Mesodermal cell (in vitro differentiated cells): ENCODE measurements around the gene OXNAD1.

ENCODE experiments used
- H3K27ac ChIP-seq: 2 replicates; pipeline ENCODE4 v1.7.0; 2013; ENCODE audit warnings: mild to moderate bottlenecking, low read depth, low read length, moderate library complexity; ENCODE audit not compliant: severe bottlenecking
- H3K36me3 ChIP-seq: 2 replicates; pipeline ENCODE4 v1.7.1; 2013; ENCODE audit warnings: mild to moderate bottlenecking, low read length, moderate library complexity; ENCODE audit not compliant: control insufficient read depth, insufficient read depth
- H3K4me1 ChIP-seq: one replicate; pipeline ENCODE4 v1.7.1; 2013; ENCODE audit warnings: mild to moderate bottlenecking, low read length; ENCODE audit not compliant: insufficient read depth, control insufficient read depth, poor library complexity, severe bottlenecking
- H3K4me3 ChIP-seq: 2 replicates; pipeline ENCODE4 v1.7.0; 2013; ENCODE audit warnings: low read length, control low read depth, mild to moderate bottlenecking; ENCODE audit not compliant: insufficient read depth, poor library complexity, severe bottlenecking; ENCODE audit errors: extremely low read depth
- H3K9me3 ChIP-seq: 2 replicates; pipeline ENCODE4 v1.7.1; 2013; ENCODE audit warnings: mild to moderate bottlenecking, low read length, moderate library complexity; ENCODE audit not compliant: control insufficient read depth
- WGBS, 2 experiments: methylation state at CpG; one replicate each; pipeline ENCODE4 v1.1.5; 2013; ENCODE audit warnings: missing lambda C conversion rate in 2 of 2; ENCODE audit not compliant: insufficient coverage in 2 of 2; 5-methylcytosine and 5-hydroxymethylcytosine counted together

The OXNAD1 gene

DNA sequence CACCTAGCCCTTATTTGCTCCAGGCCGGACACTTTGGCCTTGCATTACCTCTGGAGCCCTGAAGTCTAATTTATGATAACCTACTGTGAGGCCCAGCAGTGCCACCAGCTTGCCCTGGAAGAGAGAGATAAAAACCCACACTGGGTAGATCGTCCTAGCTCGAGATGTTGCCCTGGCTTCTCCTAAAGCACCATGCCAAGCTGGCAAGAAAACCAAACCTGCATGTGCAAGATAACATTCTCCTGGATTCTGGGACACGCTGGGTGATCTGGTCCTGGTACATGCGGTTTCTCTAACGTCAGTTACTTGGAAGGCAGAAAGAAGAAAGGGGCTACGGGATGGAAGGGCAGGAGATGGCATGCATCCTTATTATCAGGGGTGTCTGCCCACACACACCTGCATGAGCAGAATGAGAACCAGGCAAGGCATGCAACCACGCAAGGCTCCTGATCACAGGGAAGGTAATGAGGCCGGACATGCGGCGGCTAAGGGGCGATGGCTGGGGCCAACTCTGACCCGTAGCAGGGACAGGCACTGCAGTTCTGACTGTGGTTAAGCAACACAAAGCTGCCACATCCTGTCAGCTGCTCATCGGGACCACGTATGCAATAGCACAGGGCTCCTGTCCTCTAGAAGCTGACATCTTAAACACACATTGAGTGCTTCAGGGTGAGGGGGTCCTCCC, 73.0 kb downstream of the OXNAD1 start:
- 94 to 97% methylated on average over 15 of the region's 15 CpGs for WGBS, 2 experiments

GRCh38 chr3:16338999-16339398, 74.0 kb downstream of the OXNAD1 start:
- H3K9me3 ChIP-seq, result peaks cover 7% of the 10 kb centered on the region
- H3K27ac ChIP-seq, result no peak overlapping the region

More for the DNA sequence above, 73.0 kb downstream of the OXNAD1 start:
- peaks cover 16% of the 10 kb centered on the region for H3K4me1 ChIP-seq
- peaks cover 7% of the 10 kb centered on the region for H3K9me3 ChIP-seq
- no peak overlapping the region for H3K27ac ChIP-seq
- no peak overlapping the region for H3K4me3 ChIP-seq
- peaks cover 19% of the 10 kb centered on the region for H3K36me3 ChIP-seq

GRCh38 chr3:16343101-16343500, 78.1 kb downstream of the OXNAD1 start:
- no peak overlapping the region for H3K4me3 ChIP-seq
- H3K9me3 ChIP-seq, result no peaks in the 10 kb centered on the region
- H3K36me3 ChIP-seq, result peaks cover 10% of the 10 kb centered on the region
- H3K4me1 ChIP-seq, result peaks cover 15% of the 10 kb centered on the region
- WGBS, 2 experiments, result 100% methylated on average over 1 of the region's 1 CpG; no CpG with 5 or more reads in 1 of the 2 experiments
- no peak overlapping the region for H3K27ac ChIP-seq

More at GRCh38 chr3:16338999-16339398, 74.0 kb downstream of the OXNAD1 start:
- peaks cover 16% of the 10 kb centered on the region for H3K4me1 ChIP-seq
- no peak overlapping the region for H3K4me3 ChIP-seq
- peaks cover 16% of the 10 kb centered on the region for H3K36me3 ChIP-seq
- 67% methylated on average over 1 of the region's 1 CpG; no CpG with 5 or more reads in 1 of the 2 experiments for WGBS, 2 experiments

- 91 to 92% methylated on average over 4 to 5 of the region's 7 CpGs for WGBS, 2 experiments
- no peak overlapping the region for H3K27ac ChIP-seq
- no peaks in the 10 kb centered on the region for H3K9me3 ChIP-seq
- no peaks in the 10 kb centered on the region for H3K4me1 ChIP-seq
- H3K36me3 ChIP-seq, result peaks cover 32% of the 10 kb centered on the region
- no peak overlapping the region for H3K4me3 ChIP-seq
These were observed 81.5 kb downstream of the OXNAD1 start for GRCh38 chr3:16346413-16347081.

DNA sequence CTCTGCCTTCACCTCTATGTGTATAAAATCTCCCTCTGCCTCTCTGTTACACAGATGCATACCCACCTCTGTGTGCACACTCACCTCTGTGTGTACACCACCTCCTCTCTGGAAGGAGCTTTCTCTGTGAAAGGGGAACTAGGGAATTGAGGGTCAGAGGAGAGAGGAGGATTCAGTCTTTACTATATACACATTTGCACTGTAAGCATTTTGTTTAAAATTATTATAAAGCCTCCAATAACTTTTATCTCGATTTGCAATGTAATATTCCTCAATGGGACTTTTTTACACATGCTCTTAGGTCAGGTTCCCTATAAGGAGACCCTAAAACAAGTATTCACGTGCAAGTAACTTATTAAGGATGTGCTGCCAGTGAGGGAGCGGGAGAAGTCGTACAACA, 82.5 kb downstream of the OXNAD1 start:
- H3K9me3 ChIP-seq, result no peaks in the 10 kb centered on the region

GRCh38 chr3:16349986-16350596, 85.1 kb downstream of the OXNAD1 start:
- WGBS, 2 experiments, result no CpG with 5 or more reads among the region's 2 CpGs
- H3K4me1 ChIP-seq, result no peaks in the 10 kb centered on the region
- no peak overlapping the region for H3K27ac ChIP-seq
- H3K4me3 ChIP-seq, result no peak overlapping the region
- H3K36me3 ChIP-seq, result peaks cover 40% of the 10 kb centered on the region
- no peaks in the 10 kb centered on the region for H3K9me3 ChIP-seq

More for the DNA sequence above, 82.5 kb downstream of the OXNAD1 start:
- Histone ChIP-seq H3K36me3 (peaks cover 32% of the 10 kb centered on the region), H3K27ac (no peak overlapping the region), H3K4me1 (no peaks in the 10 kb centered on the region), H3K4me3 (no peak overlapping the region)
- WGBS, 2 experiments, result 100% methylated on average over 3 of the region's 4 CpGs

GRCh38 chr3:16350597-16351318, 85.7 kb downstream of the OXNAD1 start:
- H3K27ac ChIP-seq, result no peak overlapping the region
- H3K36me3 ChIP-seq, result peaks cover 41% of the 10 kb centered on the region
- no peak overlapping the region for H3K4me3 ChIP-seq
- 94 to 100% methylated on average over 5 of the region's 5 CpGs for WGBS, 2 experiments
- no peaks in the 10 kb centered on the region for H3K4me1 ChIP-seq
- H3K9me3 ChIP-seq, result no peaks in the 10 kb centered on the region

- Histone ChIP-seq H3K9me3 (no peaks in the 10 kb centered on the region), H3K4me3 (no peak overlapping the region), H3K4me1 (peaks cover under 1% of the 10 kb centered on the region), H3K27ac (no peak overlapping the region), H3K36me3 (peaks cover 45% of the 10 kb centered on the region)
- WGBS, 2 experiments, result no CpG with 5 or more reads among the region's 2 CpGs
These were observed 87.4 kb downstream of the OXNAD1 start for GRCh38 chr3:16352428-16352827.

GRCh38 chr3:16354291-16354690, 89.3 kb downstream of the OXNAD1 start:
- H3K4me3 ChIP-seq, result no peak overlapping the region
- H3K9me3 ChIP-seq, result no peaks in the 10 kb centered on the region
- no peak overlapping the region for H3K27ac ChIP-seq
- H3K36me3 ChIP-seq, result peaks cover 43% of the 10 kb centered on the region
- whole genome bisulfite sequencing, 2 experiments, result 91 to 100% methylated on average over 3 of the region's 3 CpGs
- peaks cover 4% of the 10 kb centered on the region for H3K4me1 ChIP-seq
